Activated CD4-positive, alpha-beta T cell treated with anti-CD3 and anti-CD28 coated beads for 4 hours (primary cell): ENCODE data around the gene CD7.

Experiments
- DNase-seq, 2 donors: peaks; one replicate each; pipeline ENCODE4 v3.0.0-alpha.2; 2020

Gene CD7

GRCh38 chr17:82328141-82328993 is 11.0 kb upstream of the CD7 start:
- no peak for DNase-seq

GRCh38 chr17:82327757-82328140 is 10.3 kb upstream of the CD7 start:
- DNase-seq = no peak

GRCh38 chr17:82327289-82327688 is 9.9 kb upstream of the CD7 start:
- no peak for DNase-seq

- DNase-seq = no peak
Observed at GRCh38 chr17:82325286-82326180, 8.1 kb upstream of the CD7 start.

GRCh38 chr17:82324566-82325285 is 7.3 kb upstream of the CD7 start:
- peak; percentile 49 to 58 for DNase-seq

GRCh38 chr17:82323514-82324234 is 6.3 kb upstream of the CD7 start:
- DNase-seq = no peak

GRCh38 chr17:82322526-82323453 is 5.4 kb upstream of the CD7 start:
- DNase-seq = no peak

- DNase-seq = no peak
Observed at GRCh38 chr17:82321947-82322466, 4.6 kb upstream of the CD7 start.

- peak; percentile 87 to 90 for DNase-seq
Observed at GRCh38 chr17:82320956-82321927, 3.8 kb upstream of the CD7 start.

GRCh38 chr17:82320140-82320840 is 2.9 kb upstream of the CD7 start:
- DNase-seq = no peak

GRCh38 chr17:82319619-82320062 is 2.2 kb upstream of the CD7 start:
- no peak for DNase-seq

GRCh38 chr17:82318772-82319606 is 1.6 kb upstream of the CD7 start:
- DNase-seq = no peak

- no peak for DNase-seq
Observed at GRCh38 chr17:82318169-82318498, 726 bp upstream of the CD7 start.

- DNase-seq = peak; percentile 38 to 42
Observed at GRCh38 chr17:82316651-82317393, 586 bp downstream of the CD7 start.

- peak; percentile 52 to 58 for DNase-seq
Observed at GRCh38 chr17:82315703-82316358, 1.6 kb downstream of the CD7 start.

- DNase-seq = no peak
Observed at GRCh38 chr17:82314727-82315605, 2.4 kb downstream of the CD7 start.
